H7 (cell line): ENCODE measurements around the gene PAX2. TPM values are rescaled to one million over a fixed set of nuclear protein-coding genes. Genes with fewer than 3 reads are reported as not detected.

Experiments used
- DNase-seq: peaks from one replicate; pipeline ENCODE4 v3.0.0; 2012
- H3K27me3 ChIP-seq: 2 replicates; pipeline ENCODE4 v1.6.0; 2011; ENCODE audit warnings: mild to moderate bottlenecking, low read length; ENCODE audit not compliant: control insufficient read depth, insufficient read depth
- H3K36me3 ChIP-seq: replicated peaks from 2 replicates; pipeline ENCODE4 v1.5.1; 2011; ENCODE audit warnings: low read length; ENCODE audit not compliant: control insufficient read depth, insufficient read depth
- H3K4me3 ChIP-seq: 2 replicates; pipeline ENCODE4 v1.5.1; 2011; ENCODE audit warnings: low read depth, mild to moderate bottlenecking, control low read depth, low read length, moderate library complexity; ENCODE audit not compliant: insufficient read depth
- total RNA-seq: library from RNA; depleted of rRNA; stranded (reverse); fragments of >200 nt; shearing (Covaris generic); gene quantifications from 2 replicates; pipeline ENCODE4 v1.2.3, GENCODE V29; 2014

PAX2 gene
- total RNA-seq, 1 experiment from 2014 or later, result 0.10 TPM

GRCh38 chr10:100863433-100863832, 118.1 kb downstream of the PAX2 start:
- Histone ChIP-seq H3K36me3 (no peaks in the 10 kb centered on the region), H3K27me3 (peaks cover 14% of the 10 kb centered on the region), H3K4me3 (no peak overlapping the region)
- DNase-seq, result no peak

GRCh38 chr10:100864036-100864885, 118.9 kb downstream of the PAX2 start:
- Histone ChIP-seq H3K36me3 (no peaks in the 10 kb centered on the region), H3K27me3 (peaks cover 14% of the 10 kb centered on the region), H3K4me3 (no peak overlapping the region)
- no peak for DNase-seq

GRCh38 chr10:100864978-100865377, 119.6 kb downstream of the PAX2 start:
- no peak overlapping the region for H3K4me3 ChIP-seq
- H3K27me3 ChIP-seq, result peaks cover 14% of the 10 kb centered on the region
- H3K36me3 ChIP-seq, result no peaks in the 10 kb centered on the region
- no peak for DNase-seq

- H3K27me3 ChIP-seq, result peaks cover 14% of the 10 kb centered on the region
- DNase-seq, result no peak
- H3K4me3 ChIP-seq, result peak overlapping the region; percentile 28; the same call in 1 of the 2 replicates
- H3K36me3 ChIP-seq, result no peaks in the 10 kb centered on the region
These were observed 120.6 kb downstream of the PAX2 start for GRCh38 chr10:100866010-100866409.

GRCh38 chr10:100866575-100867098, 121.3 kb downstream of the PAX2 start:
- peak; percentile 94 for DNase-seq
- Histone ChIP-seq H3K4me3 (peak overlapping the region; percentile 28), H3K27me3 (peaks cover 14% of the 10 kb centered on the region), H3K36me3 (no peaks in the 10 kb centered on the region)

- H3K36me3 ChIP-seq, result no peaks in the 10 kb centered on the region
- H3K4me3 ChIP-seq, result no peak overlapping the region
- peaks cover 14% of the 10 kb centered on the region for H3K27me3 ChIP-seq
- DNase-seq, result no peak
These were observed 122.0 kb downstream of the PAX2 start for GRCh38 chr10:100867261-100867963.

- no peaks in the 10 kb centered on the region for H3K36me3 ChIP-seq
- no peak for DNase-seq
- peaks cover 14% of the 10 kb centered on the region for H3K27me3 ChIP-seq
- no peak overlapping the region for H3K4me3 ChIP-seq
These were observed 123.0 kb downstream of the PAX2 start for GRCh38 chr10:100868382-100868781.

GRCh38 chr10:100869399-100869798, 124.0 kb downstream of the PAX2 start:
- Histone ChIP-seq H3K4me3 (no peak overlapping the region), H3K27me3 (peaks cover 14% of the 10 kb centered on the region), H3K36me3 (no peaks in the 10 kb centered on the region)
- no peak for DNase-seq

GRCh38 chr10:100872034-100872791, 126.8 kb downstream of the PAX2 start:
- Histone ChIP-seq H3K36me3 (no peaks in the 10 kb centered on the region), H3K27me3 (peaks cover 2% of the 10 kb centered on the region), H3K4me3 (no peak overlapping the region)
- DNase-seq, result peak; percentile 96

GRCh38 chr10:100873146-100873826, 127.9 kb downstream of the PAX2 start:
- no peak for DNase-seq
- H3K36me3 ChIP-seq, result no peaks in the 10 kb centered on the region
- H3K27me3 ChIP-seq, result peaks cover 2% of the 10 kb centered on the region
- H3K4me3 ChIP-seq, result no peak overlapping the region

- no peak overlapping the region for H3K4me3 ChIP-seq
These were observed 128.5 kb downstream of the PAX2 start for GRCh38 chr10:100873827-100874326.

GRCh38 chr10:100874702-100875483, 129.5 kb downstream of the PAX2 start:
- no peaks in the 10 kb centered on the region for H3K36me3 ChIP-seq
- H3K27me3 ChIP-seq, result peaks cover 2% of the 10 kb centered on the region
- H3K4me3 ChIP-seq, result no peak overlapping the region
- DNase-seq, result no peak

More at GRCh38 chr10:100873827-100874326, 128.5 kb downstream of the PAX2 start:
- DNase-seq, result no peak
- Histone ChIP-seq H3K36me3 (no peaks in the 10 kb centered on the region), H3K27me3 (peaks cover 2% of the 10 kb centered on the region)

- Histone ChIP-seq H3K27me3 (peaks cover 2% of the 10 kb centered on the region), H3K4me3 (no peak overlapping the region), H3K36me3 (no peaks in the 10 kb centered on the region)
- DNase-seq, result no peak
These were observed 130.2 kb downstream of the PAX2 start for GRCh38 chr10:100875484-100876166.
